ENCODE data around the gene NIN. TPM values are rescaled to one million over a fixed set of nuclear protein-coding genes. Genes with fewer than 3 reads are reported as not detected.

NIN gene
- polyA plus RNA-seq, 4 donors: 1.9 to 4.7 (median 3.8) TPM

DNA sequence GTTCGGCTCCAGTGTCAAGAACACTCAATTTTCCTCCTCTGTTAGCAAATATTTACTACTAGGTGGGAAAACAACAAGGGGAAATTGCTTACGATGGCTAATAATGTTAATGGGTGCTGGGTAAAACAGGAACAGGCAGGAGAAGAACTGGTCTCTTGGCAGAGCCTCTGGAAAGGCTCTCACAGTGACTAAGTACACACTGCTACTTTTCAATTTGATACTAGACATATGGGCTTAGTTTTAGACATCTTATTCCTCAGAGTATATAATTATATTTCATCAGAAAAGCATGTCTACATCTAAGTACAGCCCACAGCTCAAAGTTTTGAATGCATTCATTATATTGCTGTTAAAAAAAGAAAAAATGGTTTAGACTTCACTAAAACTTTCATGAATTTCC is 97.5 kb downstream of the NIN start:
- Histone ChIP-seq H3K27me3 (ENCODE audit: control insufficient read depth in 3 of 3, insufficient read depth in 3 of 3, low read length in 3 of 3) (no peaks in the 10 kb centered on the region), H3K36me3 (ENCODE audit: control insufficient read depth in 3 of 3, insufficient read depth in 2 of 3, low read depth in 1 of 3, low read length in 3 of 3) (peaks cover 3 to 7% (median 4%) of the 10 kb centered on the region in 3 donors), H3K4me3 (ENCODE audit: low read depth in 1 of 3, low read length in 3 of 3) (no peak overlapping the region), H3K27ac (ENCODE audit: low read depth in 1 of 3, low read length in 2 of 3) (no peak overlapping the region), H3K4me1 (ENCODE audit: control insufficient read depth in 3 of 3, insufficient read depth in 2 of 3, low read depth in 1 of 3, low read length in 2 of 3) (no peaks in the 10 kb centered on the region), H3K9me3 (ENCODE audit: control insufficient read depth in 2 of 2, insufficient read depth in 1 of 2, low read depth in 1 of 2, low read length in 1 of 2) (peaks cover 0 to 6% of the 10 kb centered on the region in 2 donors)
- no peak for FAIRE-seq
- 89 to 95% (median 91%) methylated on average over 2 of the region's 2 CpGs for WGBS, 3 donors
- no peak for DNase-seq

DNA sequence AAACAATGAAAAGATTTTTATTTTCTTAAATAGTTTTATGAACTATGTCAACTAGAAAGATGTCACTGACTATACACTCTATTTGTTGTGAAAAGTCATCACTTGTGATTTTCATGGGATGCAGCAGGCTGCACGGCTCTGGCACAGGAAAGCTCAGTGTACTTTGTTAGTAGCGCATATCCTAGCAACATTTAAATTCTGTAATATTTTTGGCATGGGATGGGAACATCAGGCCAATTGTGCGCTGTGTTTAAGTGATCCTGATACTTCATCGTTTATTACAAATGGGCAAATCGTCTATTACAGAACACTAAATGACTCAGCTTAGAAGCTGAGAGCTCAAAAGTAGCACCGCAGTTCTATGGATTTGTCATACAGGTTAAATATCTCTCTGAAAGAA is 102.1 kb downstream of the NIN start:
- no peaks in the 10 kb centered on the region for H3K4me1 ChIP-seq (ENCODE audit: control insufficient read depth in 3 of 3, insufficient read depth in 2 of 3, low read depth in 1 of 3, low read length in 2 of 3)
- H3K27ac ChIP-seq (ENCODE audit: low read depth in 1 of 3, low read length in 2 of 3): no peak overlapping the region
- peaks cover 4 to 10% (median 9%) of the 10 kb centered on the region in 3 donors for H3K36me3 ChIP-seq (ENCODE audit: control insufficient read depth in 3 of 3, insufficient read depth in 2 of 3, low read depth in 1 of 3, low read length in 3 of 3)
- DNase-seq (no peak), FAIRE-seq (no peak)
- H3K9me3 ChIP-seq (ENCODE audit: control insufficient read depth in 2 of 2, insufficient read depth in 1 of 2, low read depth in 1 of 2, low read length in 1 of 2): peaks cover 0 to 6% of the 10 kb centered on the region in 2 donors
- H3K27me3 ChIP-seq (ENCODE audit: control insufficient read depth in 3 of 3, insufficient read depth in 3 of 3, low read length in 3 of 3): no peaks in the 10 kb centered on the region
- H3K4me3 ChIP-seq (ENCODE audit: low read depth in 1 of 3, low read length in 3 of 3): no peak overlapping the region
- 81 to 94% (median 90%) methylated on average over 6 of the region's 6 CpGs for WGBS, 3 donors

GRCh38 chr14:50726372-50727107 is 104.4 kb downstream of the NIN start:
- Histone ChIP-seq H3K27me3 (ENCODE audit: control insufficient read depth in 3 of 3, insufficient read depth in 3 of 3, low read length in 3 of 3) (no peaks in the 10 kb centered on the region), H3K4me3 (ENCODE audit: low read depth in 1 of 3, low read length in 3 of 3) (no peak overlapping the region), H3K27ac (ENCODE audit: low read depth in 1 of 3, low read length in 2 of 3) (no peak overlapping the region), H3K9me3 (ENCODE audit: control insufficient read depth in 2 of 2, insufficient read depth in 1 of 2, low read depth in 1 of 2, low read length in 1 of 2) (peaks cover 0 to 6% of the 10 kb centered on the region in 2 donors), H3K36me3 (ENCODE audit: control insufficient read depth in 3 of 3, insufficient read depth in 2 of 3, low read depth in 1 of 3, low read length in 3 of 3) (peaks cover 4 to 17% (median 9%) of the 10 kb centered on the region in 3 donors), H3K4me1 (ENCODE audit: control insufficient read depth in 3 of 3, insufficient read depth in 2 of 3, low read depth in 1 of 3, low read length in 2 of 3) (no peaks in the 10 kb centered on the region)
- WGBS, 3 donors: 76 to 90% (median 82%) methylated on average over 3 of the region's 3 CpGs
- DNase-seq: no peak
- no peak for FAIRE-seq

DNA sequence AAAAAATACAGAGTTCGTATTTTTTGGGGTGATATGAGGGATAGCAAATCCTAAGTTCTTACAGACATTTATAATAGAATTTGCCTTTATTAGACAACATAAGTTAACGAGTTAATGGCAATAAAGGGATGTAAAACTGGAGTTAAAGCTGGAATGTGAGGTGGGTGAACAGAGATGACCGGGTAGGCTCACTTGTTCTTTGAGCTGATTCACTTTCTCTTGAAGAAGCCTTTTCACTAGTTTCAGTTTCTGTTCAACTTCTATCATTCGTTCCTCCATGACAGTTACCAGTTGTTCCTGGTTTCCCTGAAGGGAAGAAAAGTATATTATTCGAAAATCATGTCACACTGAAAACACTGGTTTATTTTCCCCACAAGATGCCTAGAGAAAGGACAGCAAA is 105.2 kb downstream of the NIN start:
- DNase-seq (no peak), FAIRE-seq (no peak)
- Histone ChIP-seq H3K27me3 (ENCODE audit: control insufficient read depth in 3 of 3, insufficient read depth in 3 of 3, low read length in 3 of 3) (no peaks in the 10 kb centered on the region), H3K4me1 (ENCODE audit: control insufficient read depth in 3 of 3, insufficient read depth in 2 of 3, low read depth in 1 of 3, low read length in 2 of 3) (no peaks in the 10 kb centered on the region), H3K36me3 (ENCODE audit: control insufficient read depth in 3 of 3, insufficient read depth in 2 of 3, low read depth in 1 of 3, low read length in 3 of 3) (peaks cover 4 to 18% (median 9%) of the 10 kb centered on the region in 3 donors), H3K27ac (ENCODE audit: low read depth in 1 of 3, low read length in 2 of 3) (peak overlapping the region in 1 of 3 donors; percentile 11), H3K4me3 (ENCODE audit: low read depth in 1 of 3, low read length in 3 of 3) (no peak overlapping the region), H3K9me3 (ENCODE audit: control insufficient read depth in 2 of 2, insufficient read depth in 1 of 2, low read depth in 1 of 2, low read length in 1 of 2) (peaks cover 0 to 6% of the 10 kb centered on the region in 2 donors)
- 76 to 85% (median 77%) methylated on average over 5 of the region's 5 CpGs for WGBS, 3 donors

DNA sequence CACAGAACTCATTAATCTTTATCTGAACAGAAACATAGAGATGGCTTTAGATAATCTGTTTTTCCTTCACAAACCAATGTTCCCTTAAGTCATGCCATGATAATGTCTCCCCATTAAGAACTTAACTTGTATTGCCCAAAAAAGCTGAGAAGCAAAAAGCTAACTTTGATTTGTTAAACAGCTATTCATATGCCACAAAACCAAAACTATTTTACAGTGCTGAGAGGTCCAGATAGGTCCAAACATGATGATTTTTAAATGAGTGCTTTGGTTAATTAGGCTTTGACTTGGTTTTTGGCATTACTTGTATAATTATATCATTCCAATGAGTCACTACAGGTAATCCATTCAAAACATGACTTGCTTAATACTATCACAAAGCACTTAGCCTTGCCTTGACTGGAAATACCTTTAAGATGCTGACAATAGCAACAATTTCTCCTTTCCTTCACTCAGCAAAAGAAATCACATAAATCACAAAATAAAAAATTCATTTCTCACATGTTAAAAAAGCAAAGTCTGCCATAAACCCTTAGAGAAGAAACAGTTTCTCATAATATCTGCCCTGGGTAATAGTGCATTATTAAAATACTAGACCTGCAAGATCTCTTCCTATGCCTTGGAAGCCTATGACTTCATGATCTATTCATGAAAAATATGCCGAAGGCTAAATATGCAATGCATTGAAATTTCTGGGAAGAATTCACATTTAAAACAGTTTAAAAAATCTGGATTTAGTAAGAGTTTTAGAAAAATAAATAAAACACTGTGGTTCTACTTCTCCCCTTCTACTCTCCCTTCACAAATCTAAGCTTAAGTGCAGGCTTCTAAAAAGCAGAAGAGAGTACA is 110.8 kb downstream of the NIN start:
- Histone ChIP-seq H3K36me3 (ENCODE audit: control insufficient read depth in 3 of 3, insufficient read depth in 2 of 3, low read depth in 1 of 3, low read length in 3 of 3) (peaks cover 0 to 14% (median 3%) of the 10 kb centered on the region in 3 donors), H3K27ac (ENCODE audit: low read depth in 1 of 3, low read length in 2 of 3) (no peak overlapping the region), H3K27me3 (ENCODE audit: control insufficient read depth in 3 of 3, insufficient read depth in 3 of 3, low read length in 3 of 3) (no peaks in the 10 kb centered on the region), H3K9me3 (ENCODE audit: control insufficient read depth in 2 of 2, insufficient read depth in 1 of 2, low read depth in 1 of 2, low read length in 1 of 2) (no peaks in the 10 kb centered on the region), H3K4me1 (ENCODE audit: control insufficient read depth in 3 of 3, insufficient read depth in 2 of 3, low read depth in 1 of 3, low read length in 2 of 3) (no peaks in the 10 kb centered on the region), H3K4me3 (ENCODE audit: low read depth in 1 of 3, low read length in 3 of 3) (no peak overlapping the region)
- FAIRE-seq (no peak), DNase-seq (no peak)
- WGBS, 3 donors: 90 to 95% (median 93%) methylated on average over 1 of the region's 1 CpG

GRCh38 chr14:50718949-50719348 is 112.0 kb downstream of the NIN start:
- 59 to 88% (median 71%) methylated on average over 1 of the region's 1 CpG for WGBS, 3 donors
- H3K9me3 ChIP-seq (ENCODE audit: control insufficient read depth in 2 of 2, insufficient read depth in 1 of 2, low read depth in 1 of 2, low read length in 1 of 2): no peaks in the 10 kb centered on the region
- FAIRE-seq (no peak), DNase-seq (no peak)
- no peak overlapping the region for H3K27ac ChIP-seq (ENCODE audit: low read depth in 1 of 3, low read length in 2 of 3)
- H3K27me3 ChIP-seq (ENCODE audit: control insufficient read depth in 3 of 3, insufficient read depth in 3 of 3, low read length in 3 of 3): no peaks in the 10 kb centered on the region
- H3K4me3 ChIP-seq (ENCODE audit: low read depth in 1 of 3, low read length in 3 of 3): no peak overlapping the region
- H3K4me1 ChIP-seq (ENCODE audit: control insufficient read depth in 3 of 3, insufficient read depth in 2 of 3, low read depth in 1 of 3, low read length in 2 of 3): no peaks in the 10 kb centered on the region
- H3K36me3 ChIP-seq (ENCODE audit: control insufficient read depth in 3 of 3, insufficient read depth in 2 of 3, low read depth in 1 of 3, low read length in 3 of 3): peaks cover 0 to 7% (median 0%) of the 10 kb centered on the region in 3 donors

- 50 to 76% (median 60%) methylated on average over 7 of the region's 7 CpGs for WGBS, 3 donors
- Histone ChIP-seq H3K4me1 (ENCODE audit: control insufficient read depth in 3 of 3, insufficient read depth in 2 of 3, low read depth in 1 of 3, low read length in 2 of 3) (no peaks in the 10 kb centered on the region), H3K9me3 (ENCODE audit: control insufficient read depth in 2 of 2, insufficient read depth in 1 of 2, low read depth in 1 of 2, low read length in 1 of 2) (no peaks in the 10 kb centered on the region), H3K4me3 (ENCODE audit: low read depth in 1 of 3, low read length in 3 of 3) (no peak overlapping the region), H3K27me3 (ENCODE audit: control insufficient read depth in 3 of 3, insufficient read depth in 3 of 3, low read length in 3 of 3) (no peaks in the 10 kb centered on the region), H3K27ac (ENCODE audit: low read depth in 1 of 3, low read length in 2 of 3) (no peak overlapping the region), H3K36me3 (ENCODE audit: control insufficient read depth in 3 of 3, insufficient read depth in 2 of 3, low read depth in 1 of 3, low read length in 3 of 3) (peaks cover 0 to 5% (median 0%) of the 10 kb centered on the region in 3 donors)
- FAIRE-seq (no peak), DNase-seq (no peak)
These were observed 113.2 kb downstream of the NIN start for GRCh38 chr14:50717811-50718210.

GRCh38 chr14:50714450-50715073 is 116.4 kb downstream of the NIN start:
- no peak for FAIRE-seq
- DNase-seq: peak; percentile 12 to 35

More at GRCh38 chr14:50714450-50715073, 116.4 kb downstream of the NIN start:
- Histone ChIP-seq H3K4me1 (ENCODE audit: control insufficient read depth in 3 of 3, insufficient read depth in 2 of 3, low read depth in 1 of 3, low read length in 2 of 3) (no peaks in the 10 kb centered on the region), H3K36me3 (ENCODE audit: control insufficient read depth in 3 of 3, insufficient read depth in 2 of 3, low read depth in 1 of 3, low read length in 3 of 3) (no peaks in the 10 kb centered on the region), H3K9me3 (ENCODE audit: control insufficient read depth in 2 of 2, insufficient read depth in 1 of 2, low read depth in 1 of 2, low read length in 1 of 2) (no peaks in the 10 kb centered on the region), H3K4me3 (ENCODE audit: low read depth in 1 of 3, low read length in 3 of 3) (no peak overlapping the region), H3K27ac (ENCODE audit: low read depth in 1 of 3, low read length in 2 of 3) (no peak overlapping the region), H3K27me3 (ENCODE audit: control insufficient read depth in 3 of 3, insufficient read depth in 3 of 3, low read length in 3 of 3) (no peaks in the 10 kb centered on the region)
- 73 to 79% (median 74%) methylated on average over 2 of the region's 2 CpGs for WGBS, 3 donors
